Psoas muscle (tissue), 8 donors: ENCODE measurements around the gene OSBPL3. TPM values are rescaled to one million over a fixed set of nuclear protein-coding genes. Genes with fewer than 3 reads are reported as not detected.

ENCODE experiments used
- ATAC-seq, 4 donors: fragments of 200-7000 bp; cut with Tn5 transposase; one replicate each; pipeline ENCODE4 v1.9.1; 2020; ENCODE audit warnings: moderate library complexity in 3 of 4, mild to moderate bottlenecking in 2 of 4
- DNase-seq, 2 donors: peaks; one replicate each; pipeline ENCODE4 v3.0.0-alpha.2; 2020
- H3K27ac ChIP-seq: fragments of 200-600 bp; one replicate; pipeline ENCODE4 v1.8.0; 2022
- H3K27me3 ChIP-seq, 3 donors: fragments of 200-600 bp in 1 of 3; one replicate each; pipeline versions ENCODE4 v1.6.1 to v1.8.0; 2013 to 2022; ENCODE audit warnings: low read length in 2 of 3, mild to moderate bottlenecking in 2 of 3, moderate library complexity in 1 of 3; ENCODE audit not compliant: insufficient read depth in 3 of 3
- H3K36me3 ChIP-seq, 2 donors: fragments of 200-600 bp in 1 of 2; one replicate each; pipeline versions ENCODE4 v1.6.1 to v1.8.0; 2013 to 2022; ENCODE audit warnings: low read depth in 1 of 2, mild to moderate bottlenecking in 1 of 2, moderate library complexity in 1 of 2; ENCODE audit not compliant: insufficient read depth in 1 of 2
- H3K4me1 ChIP-seq: fragments of 200-600 bp; one replicate; pipeline ENCODE4 v1.8.0; 2022
- H3K4me3 ChIP-seq: fragments of 200-600 bp; one replicate; pipeline ENCODE4 v1.8.0; 2022; ENCODE audit warnings: mild to moderate bottlenecking
- H3K9me3 ChIP-seq: fragments of 200-600 bp; one replicate; pipeline ENCODE4 v1.8.0; 2022
- WGBS, 3 donors: extraction: QIAGEN DNeasy Blood & Tissue Kit; methylation state at CpG; one replicate each; pipeline versions ENCODE4 v1.1.6 to v1.1.7; 2013; 5-methylcytosine and 5-hydroxymethylcytosine counted together
- intact Hi-C, 2 donors: fragments of 100-400 bp; cut with DNase I; formaldehyde crosslinking; loops; one replicate each; pipeline versions ENCODE4 v1.11.0 to v1.14.2; 2022
- polyA plus RNA-seq, 3 donors: library from polyadenylated mRNA; stranded (reverse); fragments of 200-250 nt; gene quantifications; one replicate each; pipeline ENCODE4 v1.2.3, GENCODE V29; 2013
- total RNA-seq, 4 donors: library from RNA; stranded (reverse); fragmentation: NEBNext Ultra II Directional in 2 of 4; extraction: Animal tissue kit (Norgen Biotek cat#: 25700) in 2 of 4; gene quantifications; one replicate each; pipeline versions ENCODE4 v1.2.1 to v1.2.4, GENCODE V29; 2021 to 2023
- TF ChIP-seq, protein P1 (sequence below): fragments of 200-600 bp; IDR thresholded peaks from one replicate; pipeline ENCODE4 v1.8.0; 2022; ENCODE audit warnings: antibody characterized with exemption
- donor health status: healthy with polysubstance abuse.
- donor health status: DM: no; HTN: no; CAD: no; lungs with moderate emphysema.
- donor health status: Bipolar disorder and iron deficiency.
- donor health status: healthy.
- donor health status: DM: yes; HTN: yes; CAD: no.
- donor health status: DM: no; HTN: no; CAD: no.
- donor health status: DM: no; HTN: no; CAD: no.
- donor health status: DM: yes; HTN: yes; CAD: no.

Gene OSBPL3
- total and polyA plus RNA-seq, 7 donors, result 1.9 to 8.7 (median 4.2) TPM

DNA sequence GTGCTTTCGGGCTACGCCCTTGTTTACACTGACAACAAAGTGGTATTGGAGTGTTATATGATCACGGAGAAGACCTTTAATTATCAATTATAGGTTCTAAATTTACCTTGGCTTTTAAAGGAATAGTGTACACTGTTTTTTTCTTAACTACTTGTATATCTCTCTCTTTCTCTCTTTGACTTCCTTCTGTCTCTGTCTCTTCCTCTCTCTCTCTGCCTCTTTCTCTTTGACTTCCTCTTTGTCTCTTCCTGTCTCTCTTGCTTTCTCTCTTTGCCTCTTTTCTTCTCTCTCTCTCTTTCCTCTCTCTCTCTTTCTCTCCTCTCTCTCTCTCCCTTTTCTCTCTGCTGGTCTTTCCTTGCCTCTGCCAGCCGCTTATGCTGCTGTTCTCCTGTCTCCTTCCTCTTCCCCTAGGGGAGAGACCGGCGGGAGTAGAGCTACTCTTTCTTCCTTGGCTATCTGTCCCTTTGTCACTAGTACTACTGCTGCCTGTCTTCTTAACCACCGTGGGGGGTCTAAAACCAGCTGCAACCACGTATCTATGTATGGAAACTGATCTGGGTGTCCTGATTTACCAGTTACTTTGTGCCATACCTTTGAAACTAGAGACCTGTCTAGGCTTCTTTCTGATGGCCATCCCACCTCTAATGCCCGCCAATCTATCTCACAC lies 185.9 kb downstream of the OSBPL3 start:
- no peak overlapping the region for H3K4me3 ChIP-seq
- H3K27ac ChIP-seq, result no peak overlapping the region
- H3K36me3 ChIP-seq, result no peaks in the 10 kb centered on the region
- H3K4me1 ChIP-seq, result no peaks in the 10 kb centered on the region
- DNase-seq (no peak), ATAC-seq (no peak)
- 75 to 80% (median 77%) methylated on average over 9 of the region's 9 CpGs for WGBS, 3 donors
- no peaks in the 10 kb centered on the region for H3K9me3 ChIP-seq
- intact Hi-C loops, result no loop called here
- TF ChIP-seq, protein P1, sequence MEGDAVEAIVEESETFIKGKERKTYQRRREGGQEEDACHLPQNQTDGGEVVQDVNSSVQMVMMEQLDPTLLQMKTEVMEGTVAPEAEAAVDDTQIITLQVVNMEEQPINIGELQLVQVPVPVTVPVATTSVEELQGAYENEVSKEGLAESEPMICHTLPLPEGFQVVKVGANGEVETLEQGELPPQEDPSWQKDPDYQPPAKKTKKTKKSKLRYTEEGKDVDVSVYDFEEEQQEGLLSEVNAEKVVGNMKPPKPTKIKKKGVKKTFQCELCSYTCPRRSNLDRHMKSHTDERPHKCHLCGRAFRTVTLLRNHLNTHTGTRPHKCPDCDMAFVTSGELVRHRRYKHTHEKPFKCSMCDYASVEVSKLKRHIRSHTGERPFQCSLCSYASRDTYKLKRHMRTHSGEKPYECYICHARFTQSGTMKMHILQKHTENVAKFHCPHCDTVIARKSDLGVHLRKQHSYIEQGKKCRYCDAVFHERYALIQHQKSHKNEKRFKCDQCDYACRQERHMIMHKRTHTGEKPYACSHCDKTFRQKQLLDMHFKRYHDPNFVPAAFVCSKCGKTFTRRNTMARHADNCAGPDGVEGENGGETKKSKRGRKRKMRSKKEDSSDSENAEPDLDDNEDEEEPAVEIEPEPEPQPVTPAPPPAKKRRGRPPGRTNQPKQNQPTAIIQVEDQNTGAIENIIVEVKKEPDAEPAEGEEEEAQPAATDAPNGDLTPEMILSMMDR, result no peak
- no peaks in the 10 kb centered on the region for H3K27me3 ChIP-seq

DNA sequence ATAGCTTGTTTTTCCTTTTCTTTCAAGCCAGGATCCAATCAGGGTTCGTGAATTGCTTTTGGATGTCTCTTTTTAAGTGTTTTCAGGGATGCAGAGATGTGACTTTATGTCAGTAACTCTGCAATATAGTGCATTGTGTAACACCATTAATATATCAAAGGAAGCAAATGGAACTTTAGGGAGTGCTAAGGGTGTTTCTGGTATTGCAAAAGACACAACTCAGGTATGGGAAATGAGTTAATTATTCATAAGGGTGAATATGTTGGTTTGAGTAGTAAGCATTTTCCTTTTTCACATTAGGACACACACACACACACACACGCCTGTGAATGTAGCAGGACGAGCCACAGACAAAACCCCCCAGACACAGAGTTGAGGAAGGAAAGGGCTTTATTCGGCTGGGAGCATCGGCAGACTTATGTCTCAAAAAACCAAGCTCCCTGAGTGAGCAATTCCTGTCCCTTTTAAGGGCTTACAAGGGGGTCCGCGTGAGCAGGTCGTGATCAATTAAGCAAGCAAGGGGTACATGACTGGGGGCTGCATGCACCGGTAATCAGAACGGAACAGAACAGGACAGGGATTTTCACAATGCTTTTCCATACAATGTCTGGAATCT lies 190.9 kb downstream of the OSBPL3 start:
- no peak for ATAC-seq
- intact Hi-C loops, result no loop called here
- TF ChIP-seq, protein P1, result no peak
- DNase-seq, result no peak
- Histone ChIP-seq H3K4me1 (peaks cover 11% of the 10 kb centered on the region), H3K4me3 (no peak overlapping the region), H3K9me3 (no peaks in the 10 kb centered on the region), H3K27me3 (no peaks in the 10 kb centered on the region), H3K36me3 (no peaks in the 10 kb centered on the region), H3K27ac (no peak overlapping the region)
- WGBS, 3 donors, result 92 to 96% (median 94%) methylated on average over 10 of the region's 10 CpGs

DNA sequence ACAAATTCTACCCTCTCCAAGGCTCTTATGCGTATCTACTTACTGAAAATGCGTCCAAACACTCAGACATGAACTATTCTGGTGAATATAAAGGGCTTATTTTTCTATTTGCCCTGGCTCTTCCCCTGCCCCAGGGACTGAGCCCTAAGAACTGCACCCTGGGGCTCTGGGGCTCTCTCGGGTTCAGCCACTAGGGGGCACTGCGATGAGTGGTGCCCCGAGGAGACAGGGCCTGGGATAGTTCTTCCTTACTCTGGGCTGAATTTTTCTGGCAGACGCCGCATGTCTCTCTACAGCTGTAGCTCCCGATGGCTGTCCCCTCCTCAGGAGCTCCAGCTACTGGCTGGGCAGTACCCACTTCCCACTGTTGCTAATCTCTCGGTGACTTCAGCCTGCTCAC lies 191.9 kb downstream of the OSBPL3 start:
- Histone ChIP-seq H3K36me3 (no peaks in the 10 kb centered on the region), H3K27ac (no peak overlapping the region), H3K27me3 (no peaks in the 10 kb centered on the region), H3K4me1 (peaks cover 11% of the 10 kb centered on the region), H3K9me3 (no peaks in the 10 kb centered on the region), H3K4me3 (no peak overlapping the region)
- WGBS, 3 donors, result 84 to 88% (median 85%) methylated on average over 9 of the region's 9 CpGs
- ATAC-seq (peak in 1 of 4 donors; percentile 11), DNase-seq (no peak)
- TF ChIP-seq, protein P1, result peak; percentile 40
- intact Hi-C loops, result no loop called here

DNA sequence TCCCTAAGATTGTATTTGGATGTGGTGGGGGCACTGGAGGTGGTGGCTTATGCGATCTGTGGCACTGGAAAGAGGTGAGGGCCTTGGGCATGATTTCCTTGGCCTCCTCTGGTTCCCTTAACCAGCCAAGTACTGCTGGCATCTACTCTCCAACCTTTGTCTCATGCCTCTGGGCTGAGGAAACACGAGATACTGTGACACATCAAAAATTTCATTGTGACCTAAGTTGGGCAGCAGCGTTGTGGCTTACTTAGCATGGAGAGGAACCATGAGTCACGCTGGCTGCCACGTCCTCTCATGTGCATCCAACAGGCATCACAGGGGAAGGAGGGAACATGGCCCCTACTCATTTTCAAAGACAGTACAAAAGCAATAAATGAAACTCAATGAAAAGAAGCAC lies 193.0 kb downstream of the OSBPL3 start:
- Histone ChIP-seq H3K27me3 (no peaks in the 10 kb centered on the region), H3K27ac (peak overlapping the region; percentile 80), H3K36me3 (no peaks in the 10 kb centered on the region), H3K4me1 (peaks cover 11% of the 10 kb centered on the region), H3K9me3 (no peaks in the 10 kb centered on the region), H3K4me3 (no peak overlapping the region)
- 28 to 40% (median 28%) methylated on average over 5 of the region's 5 CpGs for WGBS, 3 donors
- intact Hi-C loops, result no loop called here
- DNase-seq (peak; percentile 66 to 78), ATAC-seq (peak; percentile 97 to 99 (median 98))
- TF ChIP-seq, protein P1, result no peak
